GM18526 (cell line): ENCODE results near the gene SSMEM1.

ENCODE experiments used
- POLR2A ChIP-seq: IDR thresholded peaks from 3 replicates; pipeline ENCODE4 v1.6.1; 2011; ENCODE audit not compliant: insufficient read length; ENCODE audit errors: extremely low read depth

Gene SSMEM1, protein sequence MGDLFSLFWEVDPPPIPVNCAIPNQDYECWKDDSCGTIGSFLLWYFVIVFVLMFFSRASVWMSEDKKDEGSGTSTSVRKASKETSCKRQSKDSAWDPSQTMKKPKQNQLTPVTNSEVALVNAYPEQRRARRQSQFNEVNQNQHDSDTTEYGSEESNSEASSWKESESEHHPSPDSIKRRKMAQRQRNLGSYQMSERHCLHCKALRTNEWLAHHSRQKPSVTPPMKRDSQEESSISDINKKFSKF

DNA sequence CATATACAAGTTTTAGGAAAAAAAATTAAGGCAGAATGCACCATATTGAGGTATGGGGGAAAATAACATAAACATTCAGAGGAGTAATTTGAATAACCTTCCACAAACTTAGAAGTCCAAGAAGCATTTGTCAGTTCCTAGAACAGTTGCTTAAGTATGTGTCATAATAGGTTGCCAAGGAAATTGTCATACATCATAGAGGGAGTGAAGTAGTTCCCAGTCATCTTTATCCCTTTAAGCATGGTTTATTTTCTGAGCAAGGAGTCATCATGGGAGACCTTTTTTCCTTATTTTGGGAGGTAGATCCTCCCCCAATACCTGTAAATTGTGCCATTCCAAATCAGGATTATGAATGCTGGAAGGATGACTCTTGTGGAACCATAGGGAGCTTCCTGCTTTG, at the start of gene SSMEM1:
SSMEM1 (plus strand) TSS at position 219 of the 400 bp plus-strand sequence; CDS start at position 270, 51 bp downstream.
- TF ChIP-seq POLR2A = no peak

DNA sequence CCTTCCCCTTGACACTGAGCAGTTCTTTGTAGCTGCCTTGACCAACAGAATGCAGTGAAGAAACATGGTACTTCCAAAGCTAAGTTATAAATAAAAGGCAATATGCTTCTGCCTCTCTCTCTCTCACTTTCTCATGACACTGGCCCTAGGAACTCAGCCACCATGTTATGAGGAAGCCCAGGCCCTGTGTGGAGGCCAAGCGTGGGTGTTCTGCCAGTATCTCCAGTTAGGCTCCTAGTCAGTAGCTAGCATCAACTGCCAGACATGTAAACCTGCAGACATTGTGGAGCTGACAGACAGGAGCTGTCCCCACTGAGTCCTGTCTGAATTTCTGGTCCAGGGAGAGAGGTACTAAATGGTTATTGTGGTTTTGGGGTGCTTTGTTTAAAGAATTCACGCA, 47.6 kb upstream of the SSMEM1 start:
- no peak for TF ChIP-seq POLR2A

DNA sequence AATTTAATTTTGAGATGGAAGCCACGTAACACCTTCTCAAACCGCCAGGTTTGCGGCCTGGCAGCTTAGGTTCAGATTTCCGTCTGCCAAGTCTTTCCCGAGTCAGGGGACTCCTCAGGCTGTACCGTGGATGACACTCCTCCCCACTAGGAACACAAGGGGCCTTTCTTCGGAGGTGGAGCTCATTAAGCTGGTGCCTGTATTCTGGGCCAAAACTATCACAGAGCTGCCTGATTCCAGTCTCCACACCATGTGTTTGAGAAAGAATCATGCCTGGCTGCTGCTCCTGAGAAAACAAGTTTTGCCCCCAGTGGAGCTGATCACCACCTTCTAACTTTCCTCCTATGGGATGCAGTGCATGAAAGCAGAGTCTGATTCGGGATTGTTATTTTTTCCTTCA, 47.2 kb upstream of the SSMEM1 start:
- TF ChIP-seq POLR2A = no peak

DNA sequence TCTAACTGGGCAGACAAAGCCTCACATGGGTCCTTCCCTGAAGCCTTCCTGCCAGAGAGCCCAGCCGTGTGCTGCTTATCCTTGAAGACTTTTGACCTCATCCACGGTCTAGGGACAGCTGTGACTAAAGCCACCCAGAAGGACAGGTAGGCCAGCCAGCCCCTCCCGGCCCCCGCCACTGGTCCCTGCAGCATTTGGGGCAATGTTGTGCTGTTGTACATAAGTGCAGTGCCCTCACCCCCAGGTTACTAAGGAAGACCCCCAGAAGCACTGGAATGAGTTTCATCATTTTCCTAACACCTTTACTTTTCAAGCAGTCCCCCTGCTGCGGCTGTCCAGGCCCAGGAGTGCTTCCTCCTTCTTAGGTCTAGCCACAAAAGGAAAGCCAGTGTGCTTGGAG, 45.5 kb upstream of the SSMEM1 start:
- TF ChIP-seq POLR2A = no peak

DNA sequence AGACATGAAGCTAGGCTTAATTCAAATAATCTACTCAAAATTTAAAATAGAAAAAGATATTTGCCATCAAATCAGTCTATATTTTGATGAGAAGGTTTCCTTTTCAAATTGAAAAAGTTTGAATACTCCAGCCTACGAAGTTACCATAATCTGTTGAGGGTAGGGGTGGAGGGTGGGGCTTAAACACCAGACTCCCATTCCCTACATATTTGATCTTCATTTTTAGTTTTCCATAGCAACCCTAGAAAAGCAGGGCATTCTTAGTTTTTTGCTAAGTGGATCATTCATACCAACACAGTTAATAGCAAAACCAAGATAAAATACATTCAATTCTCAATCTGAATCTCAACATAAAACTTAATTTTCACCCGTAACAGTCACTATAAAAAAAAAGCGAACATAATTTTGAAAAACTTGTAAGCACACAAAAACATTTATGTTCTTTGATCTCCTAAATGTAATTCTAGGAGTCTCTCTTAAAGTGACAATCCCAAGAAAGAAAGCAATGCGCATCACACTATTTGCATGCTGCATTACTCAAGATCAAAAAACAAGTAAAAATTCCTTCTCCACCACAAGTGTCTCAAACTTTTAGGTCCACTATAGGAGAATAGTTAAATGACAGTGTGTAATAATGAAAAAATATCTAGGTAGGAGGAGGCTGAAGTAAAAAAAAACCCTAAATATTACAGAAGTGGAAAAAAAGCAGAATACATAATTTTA, 33.3 kb upstream of the SSMEM1 start:
- TF ChIP-seq POLR2A = no peak

DNA sequence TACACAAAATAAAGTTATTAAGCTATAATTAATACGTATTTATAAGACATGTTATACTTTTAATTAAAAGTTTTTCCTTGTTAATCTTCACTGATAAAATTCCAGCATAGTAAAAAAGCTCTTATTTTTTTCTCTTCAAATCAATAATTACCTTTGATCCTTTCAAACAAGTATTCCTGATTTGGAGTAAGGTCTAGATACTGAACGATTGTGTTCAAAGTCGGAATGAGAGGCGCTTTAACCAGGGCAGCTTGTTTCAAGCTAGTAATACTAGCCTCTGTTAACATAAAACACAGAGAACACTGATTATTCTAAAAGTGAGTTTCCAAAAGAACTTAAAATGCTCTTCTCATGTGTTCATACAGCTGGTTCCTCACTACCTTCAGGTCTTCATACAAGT, 29.4 kb upstream of the SSMEM1 start:
- no peak for TF ChIP-seq POLR2A

DNA sequence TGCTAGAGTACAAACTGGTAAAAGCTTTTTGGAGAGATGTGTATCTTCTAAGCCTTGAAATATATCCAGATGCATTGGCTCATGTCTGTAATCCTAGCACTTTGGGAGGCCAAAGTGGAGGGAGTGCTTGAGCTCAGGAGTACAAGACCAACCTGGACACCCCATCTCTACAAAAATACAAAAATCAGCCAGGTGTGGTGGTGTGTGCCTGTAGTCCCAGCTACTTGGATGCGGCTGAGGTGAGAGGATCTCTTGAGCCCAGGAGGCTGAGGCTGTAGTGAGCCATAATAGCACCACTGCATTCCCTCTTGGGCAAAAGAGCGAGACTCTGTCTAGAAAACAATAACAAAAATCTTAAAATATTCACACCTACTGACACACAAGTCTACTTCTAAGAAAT, 28.0 kb upstream of the SSMEM1 start:
- no peak for TF ChIP-seq POLR2A

DNA sequence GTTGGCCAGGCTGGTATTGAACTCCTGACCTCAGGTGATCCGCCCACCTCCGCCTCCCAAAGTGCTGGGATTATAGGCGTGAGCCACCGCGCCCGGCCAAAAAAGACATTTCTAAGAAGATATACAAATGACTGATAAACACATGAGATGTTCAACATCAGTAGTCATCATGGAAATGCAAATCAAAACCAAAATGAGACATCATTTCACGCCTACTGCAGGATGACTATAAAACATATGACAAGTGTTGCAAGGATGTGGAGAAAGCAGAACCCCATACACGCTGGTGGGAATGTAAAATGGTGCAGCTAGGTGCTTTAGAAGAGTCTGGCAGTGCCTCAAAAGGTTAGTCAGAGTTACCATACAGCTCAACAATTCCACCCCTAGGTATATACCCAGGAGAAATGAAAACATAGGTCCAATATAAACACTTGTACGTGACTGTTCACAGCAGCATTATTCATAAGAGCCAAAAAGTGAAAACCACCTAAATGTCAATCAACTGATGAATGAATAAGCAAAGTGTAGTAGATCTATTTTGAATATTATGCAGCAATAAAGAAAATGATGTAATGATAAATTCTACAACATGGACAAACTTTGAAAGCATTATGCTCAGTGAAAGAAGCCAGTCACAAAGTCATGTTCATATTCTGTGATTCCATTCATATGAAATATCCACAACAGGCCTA, 26.9 kb upstream of the SSMEM1 start:
- TF ChIP-seq POLR2A = no peak

DNA sequence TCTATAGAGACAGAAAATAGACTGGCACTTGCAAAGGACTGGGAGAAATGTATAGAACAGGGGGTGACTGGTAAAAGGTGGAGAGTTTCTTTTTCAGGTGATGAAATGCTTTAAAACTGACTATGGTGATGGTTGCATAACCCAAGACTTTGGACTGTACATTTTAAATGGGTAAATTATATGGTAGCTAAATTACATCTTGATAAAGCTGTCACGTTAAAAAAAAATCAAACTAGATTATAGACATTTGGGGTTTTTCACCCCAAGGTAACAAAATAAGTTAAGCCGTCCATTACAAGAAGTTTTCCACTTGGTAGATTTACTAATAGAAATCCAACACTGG, 26.4 kb upstream of the SSMEM1 start:
- no peak for TF ChIP-seq POLR2A

DNA sequence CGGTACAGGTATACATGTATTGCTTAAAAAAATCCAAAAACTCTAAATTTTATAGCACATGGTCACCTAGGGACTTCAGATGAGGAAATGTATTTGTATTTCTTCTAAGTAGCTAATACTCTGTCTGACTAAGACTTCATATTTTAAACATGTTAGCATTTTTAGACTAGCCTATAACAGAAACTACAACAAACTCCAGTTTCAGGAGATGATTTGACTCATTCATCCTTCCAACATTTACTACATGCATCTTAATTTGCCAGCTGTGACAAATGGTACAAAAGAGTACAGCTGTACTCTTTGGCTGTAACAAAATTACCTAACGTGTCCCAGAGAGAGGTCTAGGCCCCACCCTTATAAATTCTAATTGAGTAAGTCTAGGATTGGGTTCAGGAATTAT, 24.7 kb upstream of the SSMEM1 start:
- TF ChIP-seq POLR2A = no peak

DNA sequence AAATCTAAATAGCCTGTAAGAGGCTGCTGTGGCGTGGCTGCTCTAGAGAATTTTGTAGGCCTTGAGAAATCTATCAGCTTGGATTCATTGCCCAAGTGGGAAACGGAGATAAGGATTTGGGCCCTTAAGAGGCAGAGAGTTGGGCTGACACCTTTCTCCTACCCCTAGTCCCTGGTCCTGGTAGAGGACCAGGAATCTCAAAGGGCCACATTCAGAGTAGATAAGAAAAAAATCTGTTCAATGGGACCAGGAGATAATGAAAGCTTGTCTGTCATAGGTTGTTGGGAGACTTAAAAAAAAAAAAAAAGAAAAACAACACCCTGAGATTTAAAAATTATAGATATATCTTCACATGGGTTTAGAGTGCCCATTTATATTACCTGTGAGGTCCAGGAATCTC, 20.3 kb upstream of the SSMEM1 start:
- no peak for TF ChIP-seq POLR2A

DNA sequence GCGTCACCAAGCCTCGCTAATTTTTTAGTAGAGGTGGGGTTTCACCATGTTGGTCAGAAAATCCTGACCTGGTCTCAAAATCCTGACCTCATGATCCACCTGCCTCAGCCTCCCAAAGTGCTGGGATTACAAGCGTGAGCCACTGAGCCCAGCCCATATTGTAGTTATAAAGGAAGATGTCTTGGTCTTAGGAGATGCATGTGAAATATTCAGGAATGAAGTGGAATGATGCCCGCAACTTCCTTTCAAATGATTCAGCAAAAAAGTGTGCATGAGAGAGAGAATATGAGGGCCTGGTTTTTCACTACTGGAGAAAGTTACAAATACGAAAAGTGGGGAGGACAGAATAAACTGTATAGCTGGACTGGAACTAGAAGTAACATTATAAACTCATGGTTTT, 18.3 kb upstream of the SSMEM1 start:
- TF ChIP-seq POLR2A = no peak

DNA sequence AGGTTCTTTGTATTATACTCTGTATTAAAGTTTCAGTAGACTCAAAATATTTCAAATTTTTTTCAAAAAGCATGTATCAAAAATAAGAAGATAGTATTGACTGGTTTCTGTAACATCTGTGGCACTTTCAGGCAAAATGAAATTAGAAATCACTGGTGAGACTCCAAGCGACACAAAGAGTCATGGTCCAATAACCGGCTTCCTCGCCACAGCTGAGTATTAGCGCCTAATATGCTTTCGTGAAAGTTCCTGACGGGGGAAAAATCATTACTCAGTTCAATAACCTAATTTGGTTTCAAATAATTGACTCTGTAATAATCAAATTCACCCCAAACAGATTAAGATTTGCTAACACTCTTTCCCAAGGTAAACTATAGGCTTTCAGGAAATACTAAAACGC, 15.9 kb upstream of the SSMEM1 start:
- no peak for TF ChIP-seq POLR2A

DNA sequence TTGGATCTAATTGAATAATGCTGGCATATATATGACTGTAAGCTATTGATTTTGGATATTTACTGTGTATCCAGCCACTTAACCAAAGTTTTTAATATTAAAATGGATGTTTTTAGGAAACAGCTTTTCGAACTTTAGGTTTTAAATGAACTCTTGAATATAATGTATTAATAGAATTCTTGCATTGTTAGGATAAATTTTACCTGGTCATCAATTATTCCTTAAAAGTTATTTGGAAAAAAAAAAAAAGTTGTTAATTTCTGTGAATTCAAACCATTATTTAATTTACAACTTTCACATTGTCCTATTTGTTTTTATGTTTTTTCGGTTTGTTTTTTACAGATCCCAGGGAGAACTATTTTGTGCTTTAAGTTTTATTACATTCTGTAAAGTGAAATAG, 12.3 kb upstream of the SSMEM1 start:
- TF ChIP-seq POLR2A = no peak

DNA sequence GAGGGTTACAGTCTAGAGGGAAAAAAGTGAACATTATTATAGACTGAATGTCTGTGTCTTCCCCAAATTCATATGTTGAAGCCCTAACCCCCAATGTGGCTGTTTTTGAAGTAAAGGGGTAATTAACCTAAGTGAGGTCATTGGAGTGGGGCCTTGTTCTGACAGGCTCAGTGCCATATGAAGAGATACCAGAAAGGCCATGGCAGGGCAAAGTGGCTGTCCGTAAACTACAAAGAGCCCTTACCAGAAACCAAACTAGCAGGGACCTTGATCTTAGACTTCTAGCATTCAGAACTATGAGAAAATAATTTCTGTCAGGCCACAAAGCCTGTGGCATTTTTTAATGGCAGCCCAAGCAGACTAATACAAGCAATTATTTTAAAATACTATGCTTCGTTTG, 11.2 kb upstream of the SSMEM1 start:
- TF ChIP-seq POLR2A = no peak

DNA sequence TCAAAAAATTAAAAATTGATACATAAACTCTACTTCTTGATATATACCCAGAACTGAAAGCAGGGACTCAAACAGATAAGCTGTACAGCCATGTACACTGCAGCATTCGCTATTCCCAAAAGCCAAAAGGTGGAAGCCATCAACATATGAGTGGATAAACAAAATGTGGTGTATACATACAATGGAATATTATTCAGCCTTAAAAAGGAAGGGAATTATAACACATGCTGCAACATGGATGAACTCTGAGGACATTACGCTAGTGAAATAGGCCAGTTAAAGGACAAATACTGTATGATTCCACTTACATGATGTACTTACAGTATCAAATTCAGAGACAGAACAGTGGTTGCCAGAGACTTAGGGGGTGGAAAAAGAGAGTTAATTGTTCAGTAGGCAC, 10.6 kb upstream of the SSMEM1 start:
- TF ChIP-seq POLR2A = no peak

DNA sequence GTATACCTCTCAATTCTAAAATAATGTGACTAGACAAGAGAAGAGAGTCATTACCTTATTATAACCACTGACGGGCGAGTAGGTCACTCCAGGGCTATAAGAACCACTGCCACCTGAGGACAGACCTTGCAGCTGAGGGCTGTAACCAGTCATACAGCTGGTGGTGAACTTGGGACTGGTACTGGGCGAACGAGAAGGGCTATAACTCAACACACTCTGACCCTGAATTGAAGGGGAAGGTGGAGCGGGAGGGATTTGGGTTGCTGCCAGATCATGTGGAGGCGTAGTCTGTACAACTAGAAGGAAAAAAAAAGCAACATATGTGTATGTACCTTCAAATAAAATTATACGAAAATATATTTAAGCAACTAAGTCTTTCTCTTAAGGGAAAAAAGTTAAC, 5.9 kb upstream of the SSMEM1 start:
- no peak for TF ChIP-seq POLR2A
